ENCODE data around the gene REM1.

The REM1 gene

DNA sequence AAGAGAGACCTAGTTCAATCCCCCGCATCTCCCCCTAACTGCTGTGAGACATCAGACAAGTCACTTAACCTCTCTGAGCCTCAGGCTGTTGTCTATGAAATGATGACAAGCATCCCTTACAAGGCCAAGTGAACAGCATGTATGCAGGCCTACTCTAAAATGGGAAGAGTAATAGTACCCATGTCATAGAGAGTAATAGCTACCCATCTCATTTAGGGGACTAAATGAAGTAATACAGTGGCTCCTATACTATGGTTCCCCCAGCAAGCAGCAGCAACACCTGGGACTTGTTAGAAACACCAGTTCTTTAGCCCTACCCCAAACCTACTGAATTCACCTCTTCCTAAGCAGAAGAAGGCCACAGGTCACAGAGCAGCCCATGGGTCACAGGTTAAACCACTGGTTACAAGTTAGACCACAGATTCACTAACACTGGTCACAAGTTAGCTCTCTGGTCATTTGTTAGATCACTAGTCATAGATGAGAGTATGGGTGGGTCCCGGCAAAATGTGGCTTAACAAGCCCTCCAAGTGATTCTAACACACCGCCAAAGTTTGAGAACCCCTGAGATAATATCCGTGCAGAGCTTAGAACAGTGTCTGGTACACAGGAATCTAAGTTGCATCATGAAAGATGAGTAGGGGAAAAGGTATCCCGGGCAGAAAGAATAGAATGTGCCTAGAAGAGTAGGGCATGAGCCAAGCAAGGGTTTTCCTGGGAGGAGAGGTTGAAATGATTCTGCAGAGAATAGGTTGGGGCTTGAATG is 1.6 kb upstream of the REM1 start:
- H3K4me1 ChIP-seq (ENCODE audit: insufficient read depth, low read length) = no peaks in the 10 kb centered on the region; the same call in 1 of the 2 replicates
- no peaks in the 10 kb centered on the region for H3K9me3 ChIP-seq (ENCODE audit: control insufficient read depth, insufficient read depth, low read length)
- H3K36me3 ChIP-seq (ENCODE audit: insufficient read depth, low read length) = no peaks in the 10 kb centered on the region
- H3K9ac ChIP-seq (ENCODE audit: low read depth, low read length) = no peak overlapping the region

DNA sequence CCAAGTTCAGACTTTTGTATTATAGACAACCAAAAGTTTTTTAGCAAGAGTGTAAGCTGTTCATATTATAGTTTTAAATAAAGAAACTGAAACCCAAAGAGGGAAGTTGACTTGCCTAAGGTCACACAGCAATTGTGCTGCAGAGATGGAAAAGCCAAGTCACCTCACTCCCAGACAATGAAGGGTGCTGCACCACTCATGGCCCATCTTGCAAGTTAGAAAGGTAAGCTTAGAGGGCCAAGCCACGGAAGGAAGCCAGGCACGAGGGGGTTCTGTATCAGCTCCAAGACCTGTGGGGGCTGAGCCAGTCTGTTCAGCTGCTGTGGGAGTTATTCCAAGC is 1.0 kb upstream of the REM1 start:
- Histone ChIP-seq H3K9ac (ENCODE audit: low read depth, low read length) (no peak overlapping the region), H3K36me3 (ENCODE audit: insufficient read depth, low read length) (no peaks in the 10 kb centered on the region), H3K4me1 (ENCODE audit: insufficient read depth, low read length) (no peaks in the 10 kb centered on the region; the same call in 1 of the 2 replicates), H3K9me3 (ENCODE audit: control insufficient read depth, insufficient read depth, low read length) (no peaks in the 10 kb centered on the region)

DNA sequence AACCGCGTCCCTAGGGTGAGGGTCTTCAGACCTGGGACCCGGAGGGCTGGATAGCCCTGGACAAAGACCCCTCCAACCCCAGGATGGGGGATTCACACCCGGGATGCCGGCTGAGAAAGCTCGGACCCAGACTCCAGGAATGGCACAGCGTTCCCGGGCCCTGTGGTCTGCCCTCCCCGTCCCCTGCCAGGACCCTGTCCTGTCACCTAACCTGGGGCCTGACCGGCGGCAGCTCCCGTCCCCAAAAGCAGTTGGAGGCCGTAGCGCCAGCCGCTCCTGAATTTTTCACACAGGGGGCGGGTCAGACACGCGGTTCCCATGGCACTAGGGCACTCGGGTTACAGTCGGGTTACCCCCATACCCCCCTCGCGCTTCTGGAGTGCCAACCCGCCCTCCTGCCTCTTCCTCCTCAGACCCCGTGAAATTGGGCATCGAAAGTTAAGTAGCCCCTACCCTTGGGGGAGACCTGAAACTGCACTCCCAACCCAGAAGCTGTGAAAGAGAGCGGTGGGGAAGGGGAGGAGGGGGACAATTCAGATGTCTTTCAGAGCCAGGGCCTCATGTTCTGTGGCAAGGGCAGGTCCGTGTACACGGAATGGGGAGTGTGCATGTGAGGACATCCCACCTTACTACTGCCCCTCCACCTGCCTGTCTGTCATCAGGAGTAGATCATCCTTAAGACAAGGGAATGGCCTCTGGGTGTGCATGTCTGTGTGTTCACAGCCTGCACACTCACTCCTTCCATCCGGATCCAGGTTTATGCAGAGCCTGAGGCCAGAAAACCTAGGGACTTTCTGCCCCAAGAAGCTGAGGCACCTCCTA is 595 bp downstream of the REM1 start:
- no peaks in the 10 kb centered on the region for H3K9me3 ChIP-seq (ENCODE audit: control insufficient read depth, insufficient read depth, low read length)
- no peaks in the 10 kb centered on the region for H3K36me3 ChIP-seq (ENCODE audit: insufficient read depth, low read length)
- H3K9ac ChIP-seq (ENCODE audit: low read depth, low read length) = peak overlapping the region; percentile 82
- H3K4me1 ChIP-seq (ENCODE audit: insufficient read depth, low read length) = no peaks in the 10 kb centered on the region; the same call in 1 of the 2 replicates

DNA sequence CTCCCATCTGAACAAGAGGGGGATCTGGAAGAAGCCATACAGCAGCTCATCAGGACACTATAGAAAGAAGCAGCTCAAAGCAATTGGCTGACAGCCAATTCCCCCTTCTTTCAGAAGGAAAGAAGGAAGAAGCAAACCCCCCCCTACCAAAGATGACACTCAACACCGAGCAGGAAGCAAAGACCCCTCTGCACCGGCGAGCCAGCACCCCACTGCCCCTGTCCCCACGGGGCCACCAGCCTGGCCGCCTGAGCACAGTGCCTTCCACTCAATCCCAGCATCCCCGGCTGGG is 1.2 kb downstream of the REM1 start:
- no peaks in the 10 kb centered on the region for H3K9me3 ChIP-seq (ENCODE audit: control insufficient read depth, insufficient read depth, low read length)
- no peaks in the 10 kb centered on the region; the same call in 1 of the 2 replicates for H3K4me1 ChIP-seq (ENCODE audit: insufficient read depth, low read length)
- H3K36me3 ChIP-seq (ENCODE audit: insufficient read depth, low read length) = no peaks in the 10 kb centered on the region
- no peak overlapping the region for H3K9ac ChIP-seq (ENCODE audit: low read depth, low read length)

DNA sequence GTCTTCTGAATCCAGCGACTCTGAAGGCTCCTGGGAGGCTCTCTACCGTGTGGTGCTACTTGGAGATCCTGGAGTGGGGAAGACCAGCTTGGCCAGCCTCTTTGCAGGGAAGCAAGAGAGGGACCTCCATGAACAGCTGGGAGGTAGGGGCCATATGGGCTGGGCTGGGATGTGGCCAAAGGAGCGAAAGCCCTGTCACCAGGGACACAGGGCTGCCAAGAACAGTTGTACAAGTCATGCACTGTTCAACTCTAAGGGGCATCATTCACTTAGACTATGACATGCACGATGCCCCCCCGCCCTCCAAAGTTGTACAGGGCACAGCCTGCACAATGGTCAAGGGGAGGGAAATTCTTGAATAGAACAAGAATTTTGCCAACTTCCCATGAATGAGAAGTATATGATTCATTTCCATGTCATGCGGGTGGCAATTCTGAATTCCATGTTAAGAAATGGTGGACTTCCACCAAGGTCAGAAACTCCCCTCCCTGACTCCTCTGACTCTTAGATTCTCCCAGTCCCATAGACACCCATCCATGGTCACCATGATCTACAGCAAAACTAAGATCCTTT is 1.6 kb downstream of the REM1 start:
- no peaks in the 10 kb centered on the region; the same call in 1 of the 2 replicates for H3K4me1 ChIP-seq (ENCODE audit: insufficient read depth, low read length)
- H3K9ac ChIP-seq (ENCODE audit: low read depth, low read length) = no peak overlapping the region
- no peaks in the 10 kb centered on the region for H3K9me3 ChIP-seq (ENCODE audit: control insufficient read depth, insufficient read depth, low read length)
- H3K36me3 ChIP-seq (ENCODE audit: insufficient read depth, low read length) = no peaks in the 10 kb centered on the region

DNA sequence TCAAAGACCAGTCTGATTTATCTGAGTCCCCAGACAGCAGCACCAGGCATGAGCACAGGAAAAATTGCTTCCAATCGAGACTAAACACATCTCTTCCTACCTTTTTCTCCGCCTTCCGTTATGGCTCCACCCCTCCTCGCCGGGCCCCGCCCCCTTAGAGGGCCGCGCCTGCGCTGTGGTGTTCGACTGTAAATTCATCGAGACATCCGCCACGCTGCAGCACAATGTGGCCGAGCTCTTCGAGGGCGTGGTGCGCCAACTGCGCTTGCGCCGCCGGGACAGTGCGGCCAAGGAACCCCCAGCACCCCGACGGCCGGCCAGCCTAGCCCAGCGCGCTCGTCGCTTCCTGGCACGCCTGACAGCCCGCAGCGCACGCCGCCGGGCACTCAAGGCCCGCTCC is 8.9 kb downstream of the REM1 start:
- Histone ChIP-seq H3K36me3 (ENCODE audit: insufficient read depth, low read length) (no peaks in the 10 kb centered on the region), H3K9me3 (ENCODE audit: control insufficient read depth, insufficient read depth, low read length) (no peaks in the 10 kb centered on the region)

DNA sequence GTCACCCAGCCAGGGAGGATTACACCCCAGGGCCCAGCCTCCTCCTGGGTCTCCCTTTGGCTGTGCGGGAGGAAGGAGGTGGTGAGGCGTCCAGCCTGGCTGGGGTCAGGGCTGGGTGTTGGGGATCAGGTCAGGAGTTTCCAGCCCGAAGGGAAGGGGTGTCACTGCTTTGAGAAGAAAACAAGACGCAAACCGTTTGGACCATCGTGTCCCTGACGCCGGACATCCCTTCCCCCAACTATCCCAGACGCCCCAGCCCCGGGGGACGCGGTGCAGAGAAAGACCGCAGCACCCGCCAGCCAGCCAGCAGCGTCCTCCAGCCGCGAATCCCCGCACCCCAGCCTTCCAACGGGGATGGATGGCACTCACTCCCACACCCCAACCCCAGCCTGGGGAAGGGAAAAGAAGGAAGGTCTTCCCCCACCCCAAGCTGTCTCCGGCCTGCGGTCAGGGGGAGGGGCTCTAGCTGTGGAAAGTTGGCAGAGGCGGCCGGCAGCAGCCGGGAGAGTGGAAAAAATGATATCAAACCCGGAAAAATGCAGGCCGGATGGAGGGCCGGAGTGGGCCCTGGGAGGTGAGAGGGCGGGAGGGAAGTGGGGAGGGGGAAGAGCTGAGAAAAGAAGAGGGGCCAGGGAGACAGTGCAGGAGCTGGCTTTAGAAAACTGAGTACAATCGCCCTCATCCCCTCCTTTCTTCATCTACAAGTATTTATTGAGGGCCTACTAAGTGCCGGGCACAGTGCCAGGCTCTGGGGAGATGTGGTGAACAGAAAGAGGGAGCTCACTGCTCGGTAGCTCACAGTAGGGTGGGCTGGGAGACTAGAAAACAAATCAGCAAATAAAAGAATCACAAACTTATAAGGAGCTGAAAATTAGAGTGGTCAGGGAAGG is 10.6 kb downstream of the REM1 start:
- H3K9me3 ChIP-seq (ENCODE audit: control insufficient read depth, insufficient read depth, low read length) = no peaks in the 10 kb centered on the region
- peak overlapping the region; percentile 42; the same call in 1 of the 2 replicates for H3K9ac ChIP-seq (ENCODE audit: low read depth, low read length)
- H3K4me1 ChIP-seq (ENCODE audit: insufficient read depth, low read length) = no peaks in the 10 kb centered on the region; the same call in 1 of the 2 replicates
- no peaks in the 10 kb centered on the region for H3K36me3 ChIP-seq (ENCODE audit: insufficient read depth, low read length)

More for the DNA sequence above, 8.9 kb downstream of the REM1 start:
- Histone ChIP-seq H3K9ac (ENCODE audit: low read depth, low read length) (peak overlapping the region; percentile 27; the same call in 1 of the 2 replicates), H3K4me1 (ENCODE audit: insufficient read depth, low read length) (no peaks in the 10 kb centered on the region; the same call in 1 of the 2 replicates)

DNA sequence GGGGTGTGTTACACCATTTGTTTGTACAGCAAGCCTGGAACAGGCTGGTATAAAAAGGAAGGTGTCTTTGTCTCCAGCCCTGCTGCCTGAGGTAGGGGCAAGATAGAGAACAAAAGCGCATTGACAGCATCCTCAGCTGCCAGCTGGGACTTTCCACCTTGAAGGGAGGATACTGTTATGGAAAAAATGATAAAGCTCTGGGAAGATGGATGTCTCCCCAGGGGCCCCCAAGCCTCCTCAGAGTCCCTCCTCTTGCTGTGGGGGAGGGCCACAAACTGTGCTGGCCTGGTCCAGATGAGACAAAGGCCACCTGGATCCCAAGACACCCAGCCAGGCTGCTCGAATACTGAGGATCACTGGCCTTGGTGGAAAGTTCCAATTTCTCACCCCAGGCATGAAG is 13.0 kb downstream of the REM1 start:
- no peaks in the 10 kb centered on the region for H3K36me3 ChIP-seq (ENCODE audit: insufficient read depth, low read length)
- no peaks in the 10 kb centered on the region for H3K9me3 ChIP-seq (ENCODE audit: control insufficient read depth, insufficient read depth, low read length)
- H3K4me1 ChIP-seq (ENCODE audit: insufficient read depth, low read length) = no peaks in the 10 kb centered on the region; the same call in 1 of the 2 replicates
- no peak overlapping the region for H3K9ac ChIP-seq (ENCODE audit: low read depth, low read length)

DNA sequence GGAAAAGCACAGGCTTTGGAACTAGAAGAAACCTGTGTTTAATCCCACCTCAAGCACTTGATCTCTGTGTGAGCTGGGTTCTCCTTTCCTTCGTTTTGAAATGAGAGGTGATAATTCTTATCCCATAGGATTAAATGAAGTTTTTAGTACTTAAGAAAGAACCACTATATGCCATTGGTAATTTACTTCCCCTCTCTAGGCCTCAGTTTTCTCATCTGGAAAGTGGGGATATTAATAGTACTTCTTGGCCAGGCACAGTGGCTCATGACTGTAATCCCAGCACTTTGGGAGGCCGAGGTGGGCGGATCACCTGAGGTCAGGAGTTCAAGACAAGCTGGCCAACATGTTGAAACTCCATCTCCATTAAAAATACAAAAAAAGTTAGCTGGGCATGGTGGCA is 14.1 kb downstream of the REM1 start:
- H3K9me3 ChIP-seq (ENCODE audit: control insufficient read depth, insufficient read depth, low read length) = no peaks in the 10 kb centered on the region
- H3K36me3 ChIP-seq (ENCODE audit: insufficient read depth, low read length) = no peaks in the 10 kb centered on the region
- no peak overlapping the region for H3K9ac ChIP-seq (ENCODE audit: low read depth, low read length)
- H3K4me1 ChIP-seq (ENCODE audit: insufficient read depth, low read length) = no peaks in the 10 kb centered on the region; the same call in 1 of the 2 replicates

DNA sequence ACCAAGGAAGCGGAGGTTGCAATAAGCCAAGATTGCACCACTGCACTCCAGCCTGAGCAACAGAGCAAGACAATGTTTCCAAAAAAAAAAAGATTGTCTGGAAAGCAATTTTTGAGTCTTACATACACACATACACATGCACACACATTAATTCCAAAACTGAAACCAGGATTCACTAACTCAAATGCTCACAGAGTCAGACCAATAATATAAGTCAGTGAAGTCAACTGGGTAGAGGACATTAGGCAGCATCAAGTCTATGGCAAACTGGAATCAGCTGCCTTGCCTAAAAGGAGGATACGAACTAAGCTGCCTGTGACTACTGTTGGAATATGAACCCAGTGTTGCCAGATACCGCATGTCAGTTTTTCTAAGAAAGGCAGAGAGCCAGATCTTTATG is 15.7 kb downstream of the REM1 start:
- H3K9me3 ChIP-seq (ENCODE audit: control insufficient read depth, insufficient read depth, low read length) = no peaks in the 10 kb centered on the region
- H3K4me1 ChIP-seq (ENCODE audit: insufficient read depth, low read length) = no peaks in the 10 kb centered on the region; the same call in 1 of the 2 replicates
- no peak overlapping the region for H3K9ac ChIP-seq (ENCODE audit: low read depth, low read length)
- no peaks in the 10 kb centered on the region for H3K36me3 ChIP-seq (ENCODE audit: insufficient read depth, low read length)

DNA sequence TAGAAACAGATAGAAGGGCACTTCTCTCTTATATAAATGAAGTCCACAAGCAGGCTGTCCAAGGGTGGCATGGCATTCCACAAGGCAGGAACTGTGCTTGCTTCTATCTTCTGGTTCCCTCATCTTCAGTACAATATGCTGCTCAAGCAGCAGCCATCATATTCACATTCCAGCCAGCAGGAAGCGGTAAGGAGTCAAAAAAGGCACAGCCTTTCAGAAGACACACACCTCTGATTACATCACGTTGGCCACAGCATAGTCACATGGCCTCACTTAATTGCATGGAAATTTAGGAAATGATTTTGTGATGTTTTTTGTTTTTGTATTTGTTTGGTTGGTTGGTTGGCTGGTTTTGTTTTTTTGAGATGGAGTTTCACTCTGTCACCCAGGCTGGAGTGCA is 19.0 kb downstream of the REM1 start:
- no peaks in the 10 kb centered on the region for H3K9me3 ChIP-seq (ENCODE audit: control insufficient read depth, insufficient read depth, low read length)
- H3K9ac ChIP-seq (ENCODE audit: low read depth, low read length) = no peak overlapping the region

DNA sequence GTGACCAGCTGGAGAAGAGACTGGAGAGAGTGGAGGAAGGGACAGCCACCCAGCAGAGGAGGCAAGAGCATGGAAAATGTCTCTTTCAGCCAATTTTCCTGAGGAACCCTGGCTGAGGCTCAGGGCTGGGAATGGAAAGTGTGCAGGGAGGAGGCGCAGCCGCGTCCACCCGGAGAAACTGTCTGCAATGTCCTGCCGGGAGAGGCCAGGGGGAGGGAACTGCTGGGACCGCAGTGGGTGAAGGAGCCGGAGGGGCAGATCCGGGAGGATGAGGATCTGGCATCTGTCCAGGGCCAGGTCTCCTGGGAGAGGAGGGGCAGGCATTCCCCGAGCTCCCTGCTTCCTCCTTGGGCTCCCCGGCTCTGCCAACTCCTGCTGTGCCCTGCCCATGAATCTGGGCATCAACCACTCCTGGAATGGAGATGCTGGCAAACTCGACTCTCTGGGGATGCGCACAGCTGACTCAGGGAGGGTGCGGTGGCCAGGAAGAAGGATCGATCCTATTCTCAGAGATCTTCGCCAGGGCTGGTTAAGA is 21.7 kb downstream of the REM1 start:
- no peak overlapping the region for H3K9ac ChIP-seq (ENCODE audit: low read depth, low read length)
- peaks cover 3% of the 10 kb centered on the region; the same call in 1 of the 2 replicates for H3K4me1 ChIP-seq (ENCODE audit: insufficient read depth, low read length)
- H3K9me3 ChIP-seq (ENCODE audit: control insufficient read depth, insufficient read depth, low read length) = no peaks in the 10 kb centered on the region
- no peaks in the 10 kb centered on the region for H3K36me3 ChIP-seq (ENCODE audit: insufficient read depth, low read length)

More for the DNA sequence above, 19.0 kb downstream of the REM1 start:
- H3K36me3 ChIP-seq (ENCODE audit: insufficient read depth, low read length) = no peaks in the 10 kb centered on the region
- peaks cover 3% of the 10 kb centered on the region; the same call in 1 of the 2 replicates for H3K4me1 ChIP-seq (ENCODE audit: insufficient read depth, low read length)

DNA sequence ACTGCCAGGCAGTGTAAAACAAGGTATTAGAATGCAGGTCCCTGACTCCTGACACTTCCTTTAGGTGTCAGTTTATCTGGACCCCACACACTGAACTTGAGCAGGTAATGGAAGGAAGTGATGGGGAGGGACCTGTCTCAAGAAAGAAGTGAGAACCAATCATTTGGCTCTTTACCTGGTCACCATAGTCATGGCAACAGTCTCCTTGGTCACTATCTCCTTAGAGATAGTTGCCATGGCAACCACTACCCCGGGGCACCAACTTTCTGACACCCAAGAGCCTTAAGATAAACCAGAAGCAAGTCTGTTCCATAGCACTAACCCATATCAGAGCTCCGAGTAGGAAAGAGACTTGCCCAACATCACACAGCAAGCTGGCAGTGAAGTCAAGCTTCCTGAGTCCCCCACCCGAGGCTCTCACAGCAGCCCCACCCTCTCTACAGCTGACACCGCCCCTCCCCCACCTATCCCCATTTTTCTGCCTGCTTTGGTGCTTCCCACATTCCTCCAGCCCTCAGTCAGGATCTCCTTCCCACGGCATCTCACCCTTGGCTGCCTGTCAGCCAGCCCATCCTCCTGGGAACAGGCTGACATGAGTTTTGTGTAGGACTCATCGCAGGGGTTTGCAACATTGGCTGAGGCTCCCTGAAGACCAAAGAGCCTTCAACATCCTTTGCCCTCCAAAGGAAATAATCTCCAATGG is 22.9 kb downstream of the REM1 start:
- Histone ChIP-seq H3K9me3 (ENCODE audit: control insufficient read depth, insufficient read depth, low read length) (no peaks in the 10 kb centered on the region), H3K9ac (ENCODE audit: low read depth, low read length) (no peak overlapping the region)

More for the DNA sequence above, 22.9 kb downstream of the REM1 start:
- Histone ChIP-seq H3K36me3 (ENCODE audit: insufficient read depth, low read length) (no peaks in the 10 kb centered on the region), H3K4me1 (ENCODE audit: insufficient read depth, low read length) (peaks cover 3% of the 10 kb centered on the region; the same call in 1 of the 2 replicates)
